Activated B cell treated with CpG ODN at 0.5 μM for 24 hours (primary cell): ENCODE data around the gene MRPL55. TPM values are rescaled to one million over a fixed set of nuclear protein-coding genes. Genes with fewer than 3 reads are reported as not detected.
A peak's percentile ranks its signal among the peaks of the same experiment; 100 is the strongest.

Experiments
- ATAC-seq: fragments of 200-7000 bp; cut with Tn5 transposase; one replicate; pipeline ENCODE4 v1.10.0; 2021; ENCODE audit warnings: low read depth, mild to moderate bottlenecking, moderate library complexity
- CTCF ChIA-PET: fragments of 350-600 bp; sonication (Branson Sonifier 250); formaldehyde crosslinking; loops from one replicate; lab custom pipeline; 2021; ENCODE audit warnings: antibody characterized with exemption; lab: Charles Lee
- POLR2A ChIA-PET: fragments of 350-600 bp; sonication (Branson Sonifier 250); formaldehyde crosslinking; loops from one replicate; lab custom pipeline; 2021; ENCODE audit warnings: antibody characterized with exemption; lab: Charles Lee
- DNase-seq: peaks from one replicate; pipeline ENCODE4 v3.0.0; 2022
- H3K27ac Mint-ChIP-seq: one replicate; pipeline ENCODE4 v1.8.0; 2020; ENCODE audit warnings: mixed read lengths
- H3K27me3 Mint-ChIP-seq: one replicate; pipeline ENCODE4 v1.8.0; 2021; ENCODE audit warnings: mixed read lengths
- H3K36me3 Mint-ChIP-seq: one replicate; pipeline ENCODE4 v1.8.0; 2021; ENCODE audit warnings: low read depth, mixed read lengths
- H3K4me1 Mint-ChIP-seq: one replicate; pipeline ENCODE4 v1.8.0; 2021; ENCODE audit warnings: mixed read lengths
- H3K4me3 Mint-ChIP-seq: one replicate; pipeline ENCODE4 v1.8.0; 2020; ENCODE audit warnings: mild to moderate bottlenecking, mixed read lengths
- H3K9me3 Mint-ChIP-seq: one replicate; pipeline ENCODE4 v1.8.0; 2020; ENCODE audit warnings: mixed read lengths
- CTCF ChIP-seq: fragments of 200-600 bp; IDR thresholded peaks from one replicate; pipeline ENCODE4 v1.8.0; 2022; ENCODE audit warnings: antibody characterized with exemption, mild to moderate bottlenecking
- intact Hi-C: fragments of 100-400 bp; cut with micrococcal nuclease; formaldehyde crosslinking; loops from one replicate; pipeline ENCODE4 v1.15.1; 2024
- total RNA-seq: library from RNA; stranded (reverse); gene quantifications from 2 replicates; pipeline ENCODE4 v1.2.3, GENCODE V29; 2022

MRPL55 gene
- total RNA-seq, 1 donor from 2014 or later, result 34.0 TPM

DNA sequence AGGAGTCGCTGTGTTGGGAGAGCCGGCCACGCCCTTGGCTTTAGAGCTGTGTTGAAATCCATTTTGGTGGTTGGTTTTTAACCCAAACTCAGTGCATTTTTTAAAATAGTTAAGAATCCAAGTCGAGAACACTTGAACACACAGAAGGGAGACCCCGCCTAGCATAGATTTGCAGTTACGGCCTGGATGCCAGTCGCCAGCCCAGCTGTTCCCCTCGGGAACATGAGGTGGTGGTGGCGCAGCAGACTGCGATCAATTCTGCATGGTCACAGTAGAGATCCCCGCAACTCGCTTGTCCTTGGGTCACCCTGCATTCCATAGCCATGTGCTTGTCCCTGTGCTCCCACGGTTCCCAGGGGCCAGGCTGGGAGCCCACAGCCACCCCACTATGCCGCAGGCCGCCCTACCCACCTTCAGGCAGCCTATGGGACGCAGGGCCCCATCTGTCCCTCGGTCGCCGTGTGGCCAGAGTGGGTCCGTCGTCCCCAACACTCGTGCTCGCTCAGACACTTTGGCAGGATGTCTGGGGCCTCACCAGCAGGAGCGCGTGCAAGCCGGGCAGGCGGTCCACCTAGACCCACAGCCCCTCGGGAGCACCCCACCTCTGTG, 10.7 kb downstream of the MRPL55 start:
- ATAC-seq, result no peak
- H3K4me1 Mint-ChIP-seq, result peaks cover 33% of the 10 kb centered on the region

GRCh38 chr1:228097333-228098081, 11.6 kb downstream of the MRPL55 start:
- no peak for TF ChIP-seq CTCF
- Mint-ChIP-seq H3K4me1 (peaks cover 30% of the 10 kb centered on the region), H3K36me3 (peaks cover 70% of the 10 kb centered on the region), H3K9me3 (peaks cover 11% of the 10 kb centered on the region), H3K27ac (no peak overlapping the region), H3K27me3 (no peaks in the 10 kb centered on the region), H3K4me3 (no peak overlapping the region)
- ChIA-PET POLR2A (interaction anchor here (1.0 kb wide), 1 partner anchor 15 kb away, joined by 3 read pairs; the partner anchor contains the start of gene ARF1), CTCF (no interaction called here)
- DNase-seq (peak; percentile 14), ATAC-seq (no peak)
- intact Hi-C loops, result no loop called here

More for the DNA sequence above, 10.7 kb downstream of the MRPL55 start:
- no peak for TF ChIP-seq CTCF
- Mint-ChIP-seq H3K4me3 (no peak overlapping the region), H3K27ac (no peak overlapping the region), H3K9me3 (peaks cover 11% of the 10 kb centered on the region), H3K27me3 (no peaks in the 10 kb centered on the region), H3K36me3 (peaks cover 72% of the 10 kb centered on the region)
- ChIA-PET POLR2A (interaction anchor here (1.0 kb wide), 1 partner anchor 16 kb away, joined by 3 read pairs; the partner anchor contains the start of gene ARF1), CTCF (no interaction called here)
- intact Hi-C loops, result no loop called here
- peak; percentile 12 for DNase-seq

DNA sequence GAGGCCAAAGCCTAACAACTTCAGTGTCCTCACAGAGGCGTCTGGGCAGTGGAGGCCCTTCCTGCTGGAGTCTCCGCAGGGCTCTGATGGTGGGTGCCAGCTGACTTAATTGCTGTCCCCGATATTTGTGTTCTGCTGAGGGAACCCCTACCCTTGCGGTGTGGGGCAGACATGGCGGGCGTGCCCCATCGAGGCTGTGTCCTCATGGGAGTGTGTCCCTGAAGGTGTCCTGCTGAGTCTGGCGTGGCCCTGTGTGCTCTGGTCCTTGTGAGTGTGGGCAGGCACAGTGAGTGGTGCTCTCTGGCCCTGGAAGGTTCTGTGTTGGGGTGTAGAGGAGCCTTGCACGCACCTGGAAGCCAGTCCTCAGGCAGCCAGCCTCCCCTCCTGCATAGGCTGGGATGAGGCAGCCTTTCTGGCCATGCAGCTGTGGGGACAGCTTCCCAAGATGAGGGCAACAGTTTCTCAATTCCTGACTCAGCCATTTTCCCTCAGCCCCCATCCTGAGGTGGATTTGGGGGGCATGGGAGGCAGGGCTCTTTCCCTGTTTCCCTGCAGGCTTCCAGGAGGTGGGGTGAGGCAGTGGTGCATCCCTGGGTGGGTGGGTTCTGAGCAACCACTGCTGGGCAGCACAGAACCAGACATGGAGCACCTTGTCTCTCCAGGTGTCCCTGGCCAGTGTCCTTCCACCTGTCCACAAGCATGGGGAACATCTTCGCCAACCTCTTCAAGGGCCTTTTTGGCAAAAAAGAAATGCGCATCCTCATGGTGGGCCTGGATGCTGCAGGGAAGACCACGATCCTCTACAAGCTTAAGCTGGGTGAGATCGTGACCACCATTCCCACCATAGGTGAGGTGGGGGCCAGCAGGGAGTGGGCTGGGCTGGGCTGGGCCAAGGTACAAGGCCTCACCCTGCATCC, 12.4 kb downstream of the MRPL55 start:
- DNase-seq, result no peak
- intact Hi-C loops, result no loop called here
- H3K4me1 Mint-ChIP-seq, result peaks cover 38% of the 10 kb centered on the region
- peaks cover 77% of the 10 kb centered on the region for H3K36me3 Mint-ChIP-seq
- ChIA-PET POLR2A (no interaction called here), CTCF (no interaction called here)
- ATAC-seq, result no peak
- peaks cover 11% of the 10 kb centered on the region for H3K9me3 Mint-ChIP-seq
- no peaks in the 10 kb centered on the region for H3K27me3 Mint-ChIP-seq
- no peak overlapping the region for H3K27ac Mint-ChIP-seq
- no peak overlapping the region for H3K4me3 Mint-ChIP-seq
- no peak for TF ChIP-seq CTCF

GRCh38 chr1:228095938-228096337, 13.2 kb downstream of the MRPL55 start:
- ChIA-PET POLR2A (no interaction called here), CTCF (no interaction called here)
- peaks cover 78% of the 10 kb centered on the region for H3K36me3 Mint-ChIP-seq
- H3K27me3 Mint-ChIP-seq, result no peaks in the 10 kb centered on the region
- H3K9me3 Mint-ChIP-seq, result peaks cover 11% of the 10 kb centered on the region
- intact Hi-C loops, result no loop called here
- ATAC-seq (no peak), DNase-seq (peak; percentile 12)
- no peak for TF ChIP-seq CTCF
- peaks cover 38% of the 10 kb centered on the region for H3K4me1 Mint-ChIP-seq
- no peak overlapping the region for H3K27ac Mint-ChIP-seq
- no peak overlapping the region for H3K4me3 Mint-ChIP-seq
